ENCODE results near the gene AGXT.

- TF ChIP-seq POLR2A (IDR thresholded peaks at IDR 0.05) (no peak), CTCF (IDR thresholded peaks at IDR 0.05) (no peak)
Observed at GRCh38 chr2:240920783-240921231, 52.2 kb downstream of the AGXT start.

Data from vagina (tissue), 2 donors.